ENCODE data around the gene NRCAM.
A peak's percentile ranks its signal among the peaks of the same experiment; 100 is the strongest.

NRCAM gene

GRCh38 chr7:108314049-108314448, 142.2 kb downstream of the NRCAM start:
- Histone ChIP-seq H3K27me3 (ENCODE audit: control insufficient read depth, insufficient read depth, low read length) (no peaks in the 10 kb centered on the region), H3K36me3 (ENCODE audit: insufficient read depth, low read length) (no peaks in the 10 kb centered on the region), H3K4me2 (ENCODE audit: low read length) (no peak overlapping the region), H3K4me3 (ENCODE audit: low read length) (no peak overlapping the region), H3K9ac (ENCODE audit: low read depth, low read length) (no peak overlapping the region), H3K4me1 (ENCODE audit: control insufficient read depth, insufficient read depth, low read length) (peaks cover 34% of the 10 kb centered on the region), H3K9me3 (replicated peaks; ENCODE audit: low read length) (no peaks in the 10 kb centered on the region)

GRCh38 chr7:108313086-108313485, 143.2 kb downstream of the NRCAM start:
- Histone ChIP-seq H3K4me1 (ENCODE audit: control insufficient read depth, insufficient read depth, low read length) (peaks cover 43% of the 10 kb centered on the region), H3K36me3 (ENCODE audit: insufficient read depth, low read length) (no peaks in the 10 kb centered on the region), H3K9ac (ENCODE audit: low read depth, low read length) (no peak overlapping the region), H3K27me3 (ENCODE audit: control insufficient read depth, insufficient read depth, low read length) (no peaks in the 10 kb centered on the region), H3K4me3 (ENCODE audit: low read length) (no peak overlapping the region), H3K9me3 (replicated peaks; ENCODE audit: low read length) (no peaks in the 10 kb centered on the region), H3K4me2 (ENCODE audit: low read length) (no peak overlapping the region)

- Histone ChIP-seq H3K4me2 (ENCODE audit: low read length) (peak overlapping the region; percentile 24), H3K9ac (ENCODE audit: low read depth, low read length) (peak overlapping the region; percentile 87), H3K36me3 (ENCODE audit: insufficient read depth, low read length) (no peaks in the 10 kb centered on the region), H3K4me1 (ENCODE audit: control insufficient read depth, insufficient read depth, low read length) (peaks cover 55% of the 10 kb centered on the region), H3K27me3 (ENCODE audit: control insufficient read depth, insufficient read depth, low read length) (no peaks in the 10 kb centered on the region), H3K4me3 (ENCODE audit: low read length) (no peak overlapping the region), H3K9me3 (replicated peaks; ENCODE audit: low read length) (no peaks in the 10 kb centered on the region)
Observed at GRCh38 chr7:108311446-108312168, 144.6 kb downstream of the NRCAM start.

GRCh38 chr7:108310351-108310750, 145.9 kb downstream of the NRCAM start:
- no peaks in the 10 kb centered on the region for H3K36me3 ChIP-seq (ENCODE audit: insufficient read depth, low read length)
- peak overlapping the region; percentile 12 for H3K4me3 ChIP-seq (ENCODE audit: low read length)
- no peaks in the 10 kb centered on the region for H3K9me3 ChIP-seq (replicated peaks; ENCODE audit: low read length)
- H3K4me1 ChIP-seq (ENCODE audit: control insufficient read depth, insufficient read depth, low read length), result peaks cover 55% of the 10 kb centered on the region
- peak overlapping the region; percentile 33 for H3K4me2 ChIP-seq (ENCODE audit: low read length)
- no peaks in the 10 kb centered on the region for H3K27me3 ChIP-seq (ENCODE audit: control insufficient read depth, insufficient read depth, low read length)
- H3K9ac ChIP-seq (ENCODE audit: low read depth, low read length), result peak overlapping the region; percentile 87

GRCh38 chr7:108308903-108309302, 147.3 kb downstream of the NRCAM start:
- no peaks in the 10 kb centered on the region for H3K36me3 ChIP-seq (ENCODE audit: insufficient read depth, low read length)
- peak overlapping the region; percentile 37 for H3K4me3 ChIP-seq (ENCODE audit: low read length)
- H3K9me3 ChIP-seq (replicated peaks; ENCODE audit: low read length), result no peaks in the 10 kb centered on the region
- no peaks in the 10 kb centered on the region for H3K27me3 ChIP-seq (ENCODE audit: control insufficient read depth, insufficient read depth, low read length)
- peaks cover 55% of the 10 kb centered on the region for H3K4me1 ChIP-seq (ENCODE audit: control insufficient read depth, insufficient read depth, low read length)
- peak overlapping the region; percentile 87 for H3K9ac ChIP-seq (ENCODE audit: low read depth, low read length)
- peak overlapping the region; percentile 71 for H3K4me2 ChIP-seq (ENCODE audit: low read length)

- peaks cover 55% of the 10 kb centered on the region for H3K4me1 ChIP-seq (ENCODE audit: control insufficient read depth, insufficient read depth, low read length)
Observed at GRCh38 chr7:108308276-108308675, 148.0 kb downstream of the NRCAM start.

GRCh38 chr7:108307595-108307994, 148.6 kb downstream of the NRCAM start:
- peak overlapping the region; percentile 71 for H3K4me2 ChIP-seq (ENCODE audit: low read length)
- H3K4me3 ChIP-seq (ENCODE audit: low read length), result no peak overlapping the region
- no peaks in the 10 kb centered on the region for H3K36me3 ChIP-seq (ENCODE audit: insufficient read depth, low read length)
- peaks cover 55% of the 10 kb centered on the region for H3K4me1 ChIP-seq (ENCODE audit: control insufficient read depth, insufficient read depth, low read length)
- no peaks in the 10 kb centered on the region for H3K9me3 ChIP-seq (replicated peaks; ENCODE audit: low read length)
- no peaks in the 10 kb centered on the region for H3K27me3 ChIP-seq (ENCODE audit: control insufficient read depth, insufficient read depth, low read length)
- H3K9ac ChIP-seq (ENCODE audit: low read depth, low read length), result peak overlapping the region; percentile 87

More at GRCh38 chr7:108308276-108308675, 148.0 kb downstream of the NRCAM start:
- Histone ChIP-seq H3K9ac (ENCODE audit: low read depth, low read length) (peak overlapping the region; percentile 87), H3K4me2 (ENCODE audit: low read length) (peak overlapping the region; percentile 71), H3K27me3 (ENCODE audit: control insufficient read depth, insufficient read depth, low read length) (no peaks in the 10 kb centered on the region), H3K4me3 (ENCODE audit: low read length) (peak overlapping the region; percentile 37), H3K36me3 (ENCODE audit: insufficient read depth, low read length) (no peaks in the 10 kb centered on the region), H3K9me3 (replicated peaks; ENCODE audit: low read length) (no peaks in the 10 kb centered on the region)

- Histone ChIP-seq H3K4me1 (ENCODE audit: control insufficient read depth, insufficient read depth, low read length) (peaks cover 56% of the 10 kb centered on the region), H3K4me3 (ENCODE audit: low read length) (no peak overlapping the region), H3K4me2 (ENCODE audit: low read length) (no peak overlapping the region), H3K9ac (ENCODE audit: low read depth, low read length) (no peak overlapping the region), H3K27me3 (ENCODE audit: control insufficient read depth, insufficient read depth, low read length) (no peaks in the 10 kb centered on the region), H3K9me3 (replicated peaks; ENCODE audit: low read length) (no peaks in the 10 kb centered on the region), H3K36me3 (ENCODE audit: insufficient read depth, low read length) (no peaks in the 10 kb centered on the region)
Observed at GRCh38 chr7:108307194-108307593, 149.0 kb downstream of the NRCAM start.

GRCh38 chr7:108303332-108303731, 152.9 kb downstream of the NRCAM start:
- Histone ChIP-seq H3K4me1 (ENCODE audit: control insufficient read depth, insufficient read depth, low read length) (peaks cover 27% of the 10 kb centered on the region), H3K9ac (ENCODE audit: low read depth, low read length) (no peak overlapping the region), H3K4me2 (ENCODE audit: low read length) (no peak overlapping the region), H3K27me3 (ENCODE audit: control insufficient read depth, insufficient read depth, low read length) (no peaks in the 10 kb centered on the region), H3K9me3 (replicated peaks; ENCODE audit: low read length) (no peaks in the 10 kb centered on the region), H3K4me3 (ENCODE audit: low read length) (no peak overlapping the region), H3K36me3 (ENCODE audit: insufficient read depth, low read length) (no peaks in the 10 kb centered on the region)

GRCh38 chr7:108301387-108301786, 154.8 kb downstream of the NRCAM start:
- Histone ChIP-seq H3K36me3 (ENCODE audit: insufficient read depth, low read length) (no peaks in the 10 kb centered on the region), H3K4me2 (ENCODE audit: low read length) (no peak overlapping the region), H3K4me3 (ENCODE audit: low read length) (no peak overlapping the region), H3K4me1 (ENCODE audit: control insufficient read depth, insufficient read depth, low read length) (peaks cover 13% of the 10 kb centered on the region), H3K9ac (ENCODE audit: low read depth, low read length) (no peak overlapping the region), H3K27me3 (ENCODE audit: control insufficient read depth, insufficient read depth, low read length) (no peaks in the 10 kb centered on the region), H3K9me3 (replicated peaks; ENCODE audit: low read length) (no peaks in the 10 kb centered on the region)

GRCh38 chr7:108299251-108299973, 156.8 kb downstream of the NRCAM start:
- Histone ChIP-seq H3K27me3 (ENCODE audit: control insufficient read depth, insufficient read depth, low read length) (no peaks in the 10 kb centered on the region), H3K4me1 (ENCODE audit: control insufficient read depth, insufficient read depth, low read length) (peaks cover 20% of the 10 kb centered on the region), H3K9ac (ENCODE audit: low read depth, low read length) (no peak overlapping the region), H3K36me3 (ENCODE audit: insufficient read depth, low read length) (no peaks in the 10 kb centered on the region), H3K4me3 (ENCODE audit: low read length) (no peak overlapping the region), H3K4me2 (ENCODE audit: low read length) (no peak overlapping the region), H3K9me3 (replicated peaks; ENCODE audit: low read length) (no peaks in the 10 kb centered on the region)
